Heart left ventricle (tissue), 16 donors: Measurements from ENCODE around the gene SCFD2. TPM values are rescaled to one million over a fixed set of nuclear protein-coding genes. Genes with fewer than 3 reads are reported as not detected.
A peak's percentile ranks its signal among the peaks of the same experiment; 100 is the strongest.

Experiments
- ATAC-seq, 4 donors: fragments of 200-7000 bp; cut with Tn5 transposase; one replicate each; pipeline ENCODE4 v1.9.1; 2020 to 2022; ENCODE audit warnings: moderate library complexity in 4 of 4, mild to moderate bottlenecking in 3 of 4, moderate number of reproducible peaks in 1 of 4
- DNase-seq, 5 donors: peaks; one replicate each; pipeline ENCODE4 v3.0.0-alpha.2; 2020
- H3K27ac ChIP-seq, 12 donors: fragments of 200-600 bp; sonication (generic) in 4 of 12; one replicate each; pipeline versions ENCODE4 v1.5.0 to v1.8.0; 2016 to 2022; ENCODE audit warnings: mild to moderate bottlenecking in 2 of 12
- H3K27me3 ChIP-seq, 9 donors: fragments of 200-600 bp; sonication (generic) in 2 of 9; one replicate each; pipeline versions ENCODE4 v1.5.1 to v1.8.0; 2016 to 2022; ENCODE audit warnings: mild to moderate bottlenecking in 3 of 9
- H3K36me3 ChIP-seq, 9 donors: fragments of 200-600 bp; sonication (generic) in 2 of 9; one replicate each; pipeline versions ENCODE4 v1.5.0 to v1.8.0; 2018 to 2022; ENCODE audit warnings: mild to moderate bottlenecking in 2 of 9
- H3K4me1 ChIP-seq, 12 donors: fragments of 200-600 bp; sonication (generic) in 4 of 12; one replicate each; pipeline versions ENCODE4 v1.5.0 to v1.8.0; 2016 to 2022; ENCODE audit warnings: mild to moderate bottlenecking in 3 of 12
- H3K4me3 ChIP-seq, 12 donors: fragments of 200-600 bp; sonication (generic) in 4 of 12; one replicate each; pipeline versions ENCODE4 v1.5.0 to v1.8.0; 2017 to 2022; ENCODE audit warnings: mild to moderate bottlenecking in 9 of 12, moderate library complexity in 4 of 12
- H3K9me3 ChIP-seq, 12 donors: fragments of 200-600 bp; sonication (generic) in 4 of 12; one replicate each; pipeline versions ENCODE4 v1.5.0 to v1.8.0; 2016 to 2022; ENCODE audit warnings: mild to moderate bottlenecking in 1 of 12
- CTCF ChIP-seq, 12 donors: fragments of 200-600 bp; sonication (generic) in 4 of 12; IDR thresholded peaks; one replicate each; pipeline versions ENCODE4 v1.5.0 to v1.8.0; 2018 to 2022; ENCODE audit warnings: antibody characterized with exemption in 12 of 12, mild to moderate bottlenecking in 5 of 12
- POLR2A ChIP-seq, 2 donors: fragments of 450-650 bp; IDR thresholded peaks; one replicate each; pipeline ENCODE4 v1.6.1; 2017; ENCODE audit warnings: antibody characterized with exemption in 2 of 2, mild to moderate bottlenecking in 2 of 2, moderate library complexity in 2 of 2
- WGBS, 4 donors: extraction: QIAGEN DNeasy Blood & Tissue Kit in 2 of 4; methylation state at CpG; one replicate each; pipeline versions ENCODE4 v1.1.5 to v1.1.7; 2013 to 2018; 5-methylcytosine and 5-hydroxymethylcytosine counted together
- intact Hi-C, 10 donors: fragments of 100-400 bp; cut with DNase I; formaldehyde crosslinking; loops; one replicate each; pipeline versions ENCODE4 v1.11.1 to v1.14.2; 2022
- polyA plus RNA-seq, 2 donors: library from polyadenylated mRNA; stranded (reverse); fragments of 200-250 nt; gene quantifications; one replicate each; pipeline ENCODE4 v1.2.3, GENCODE V29; 2013
- total RNA-seq, 9 donors: library from RNA; depleted of rRNA in 2 of 9; stranded (reverse); fragments of >200 nt in 2 of 9; fragmentation: NEBNext Ultra II Directional in 3 of 9; extraction: Animal tissue kit (Norgen Biotek cat#: 25700) in 3 of 9; gene quantifications; one replicate each; pipeline versions ENCODE4 v1.1.0 to v1.2.4, GENCODE V29; 2016 to 2023
- donor health status: ischemic (EF 13 %, LVEDD 7.1; RV severe dilation, severe dysfunction).
- donor health status: healthy with polysubstance abuse.
- donor health status: DM: no; HTN: yes; CAD: no.
- donor health status: DM: no; HTN: no; CAD: no.
- donor health status: ischemic (EF 25% LVEDD 6.9; RV normal size, moderate dysfunction).
- donor health status: ischemic (EF 25% LVEDD 5.7; RV mildly dilated, moderate dysfunction).
- donor health status: healthy.
- donor health status: DM: yes; HTN: yes; CAD: no.
- donor health status: ischemic (EF 35%, LVEDD 5.7; RV mildly dilated, moderate dysfunction).
- donor health status: nonischemic (EF 11% LVEDD 7.7; RV severe dilation, severe dysfunction).
- donor health status: DM: yes; HTN: yes; CAD: no.
- donor health status: PGD.
- donor health status: ischemic (EF 29% LVEDD 5.4; RV normal size, mild dysfunction).
- donor health status: nonischemic (EF 23%, LVEDD 6.1; RV moderate dilation, normal function).

The SCFD2 gene
- total and polyA plus RNA-seq, 11 donors, result 3.7 to 14.0 (median 9.8) TPM

DNA sequence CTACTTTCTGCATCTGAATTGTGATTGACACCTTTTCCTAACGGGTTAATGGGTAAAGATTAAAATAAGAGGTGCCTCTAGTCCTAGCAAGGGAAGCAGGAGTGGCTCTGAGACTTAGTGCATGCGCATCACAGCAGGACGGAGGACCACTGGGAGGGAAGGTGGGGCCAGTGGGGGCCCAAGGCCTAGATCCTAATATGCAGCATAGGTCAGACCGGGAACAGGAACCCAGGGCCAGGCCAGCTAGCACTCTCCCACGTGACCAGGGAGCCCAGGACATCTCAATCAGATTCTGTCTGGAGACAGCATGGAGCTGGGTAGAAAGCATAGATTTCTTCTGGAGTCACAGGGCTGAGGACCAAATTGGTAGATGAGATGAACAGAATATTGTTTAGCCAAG is 448.0 kb downstream of the SCFD2 start:
- intact Hi-C loops, result loop anchor here in 1 of 10 donors (5.0 kb wide), 1 partner anchor 41 kb away; no protein-coding TSS in a partner anchor
- 92 to 96% (median 95%) methylated on average over 4 to 5 of the region's 5 CpGs for WGBS, 4 donors

DNA sequence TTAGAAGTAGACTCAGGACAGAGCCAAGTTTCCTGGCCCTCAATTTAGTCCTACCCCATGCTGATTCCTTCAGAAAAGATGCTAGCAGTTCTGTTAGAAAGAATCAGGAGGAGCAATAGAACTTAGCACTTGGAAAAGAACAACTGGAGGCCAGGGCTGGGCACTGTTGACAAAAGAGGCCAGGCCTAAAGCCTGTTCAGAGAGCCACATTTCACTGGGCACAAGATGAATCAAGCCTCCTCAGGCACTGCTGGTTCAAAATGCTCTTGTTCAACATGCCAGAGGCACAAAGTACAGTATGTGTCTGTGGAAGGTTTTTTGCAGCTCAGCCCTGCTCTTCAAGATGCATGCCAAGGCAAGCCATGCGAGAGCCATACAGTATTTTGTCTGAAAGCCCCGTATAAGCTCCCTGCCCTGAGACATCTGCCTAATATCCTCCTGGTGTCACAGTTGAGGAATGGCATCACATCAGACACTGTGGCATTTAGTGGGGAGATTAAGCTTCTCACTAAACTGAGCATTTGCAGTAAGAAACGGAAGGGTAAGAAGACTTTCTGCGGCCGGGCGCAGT is 450.0 kb downstream of the SCFD2 start:
- no peak overlapping the region for H3K4me3 ChIP-seq
- no peaks in the 10 kb centered on the region for H3K9me3 ChIP-seq
- no peak overlapping the region for H3K27ac ChIP-seq
- no peaks in the 10 kb centered on the region for H3K36me3 ChIP-seq
- DNase-seq, result no peak
- TF ChIP-seq POLR2A (IDR thresholded peaks at IDR 0.05), result no peak
- TF ChIP-seq CTCF (IDR thresholded peaks at IDR 0.05), result no peak
- intact Hi-C loops, result loop anchor here in 1 of 10 donors (5.0 kb wide), 1 partner anchor 39 kb away; no protein-coding TSS in a partner anchor
- no peaks in the 10 kb centered on the region for H3K27me3 ChIP-seq
- ATAC-seq, result peak in 1 of 4 donors; percentile 15
- 86 to 93% (median 90%) methylated on average over 6 of the region's 6 CpGs for WGBS, 4 donors
- H3K4me1 ChIP-seq, result peaks cover 0 to 27% (median 12%) of the 10 kb centered on the region in 12 donors

More for the DNA sequence above, 448.0 kb downstream of the SCFD2 start:
- Histone ChIP-seq H3K27ac (no peak overlapping the region), H3K9me3 (no peaks in the 10 kb centered on the region), H3K4me1 (peaks cover 0 to 22% (median 11%) of the 10 kb centered on the region in 12 donors), H3K27me3 (no peaks in the 10 kb centered on the region), H3K4me3 (no peak overlapping the region), H3K36me3 (no peaks in the 10 kb centered on the region)
- no peak for DNase-seq
- no peak for ATAC-seq
- TF ChIP-seq CTCF (IDR thresholded peaks at IDR 0.05) (no peak), POLR2A (IDR thresholded peaks at IDR 0.05) (no peak)

DNA sequence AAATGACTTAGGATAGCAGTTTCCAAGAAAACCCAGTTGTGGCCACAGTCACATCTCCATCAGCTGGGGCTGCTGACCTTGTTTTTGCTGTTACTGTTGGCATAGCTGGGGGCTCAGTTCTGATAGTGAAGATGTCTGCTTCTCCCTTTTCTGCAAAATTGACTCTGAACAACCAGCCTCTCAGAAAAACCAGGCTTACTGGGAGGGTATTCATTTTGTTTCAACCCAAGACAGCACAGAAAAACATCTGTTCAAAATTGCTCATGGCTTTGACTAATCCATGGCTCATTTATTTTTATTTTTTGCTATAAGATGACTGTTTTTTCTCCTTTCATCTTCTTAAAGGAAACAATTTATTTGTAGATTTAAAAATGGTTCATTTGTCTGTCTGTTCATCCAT is 450.7 kb downstream of the SCFD2 start:
- no peaks in the 10 kb centered on the region for H3K27me3 ChIP-seq
- H3K36me3 ChIP-seq, result no peaks in the 10 kb centered on the region
- H3K27ac ChIP-seq, result no peak overlapping the region
- DNase-seq (no peak), ATAC-seq (no peak)
- H3K4me3 ChIP-seq, result no peak overlapping the region
- peaks cover 0 to 27% (median 12%) of the 10 kb centered on the region in 12 donors for H3K4me1 ChIP-seq
- TF ChIP-seq POLR2A (IDR thresholded peaks at IDR 0.05), result no peak
- TF ChIP-seq CTCF (IDR thresholded peaks at IDR 0.05), result no peak
- no peaks in the 10 kb centered on the region for H3K9me3 ChIP-seq
- intact Hi-C loops, result loop anchor here in 1 of 10 donors (5.0 kb wide), 1 partner anchor 38 kb away; no protein-coding TSS in a partner anchor

DNA sequence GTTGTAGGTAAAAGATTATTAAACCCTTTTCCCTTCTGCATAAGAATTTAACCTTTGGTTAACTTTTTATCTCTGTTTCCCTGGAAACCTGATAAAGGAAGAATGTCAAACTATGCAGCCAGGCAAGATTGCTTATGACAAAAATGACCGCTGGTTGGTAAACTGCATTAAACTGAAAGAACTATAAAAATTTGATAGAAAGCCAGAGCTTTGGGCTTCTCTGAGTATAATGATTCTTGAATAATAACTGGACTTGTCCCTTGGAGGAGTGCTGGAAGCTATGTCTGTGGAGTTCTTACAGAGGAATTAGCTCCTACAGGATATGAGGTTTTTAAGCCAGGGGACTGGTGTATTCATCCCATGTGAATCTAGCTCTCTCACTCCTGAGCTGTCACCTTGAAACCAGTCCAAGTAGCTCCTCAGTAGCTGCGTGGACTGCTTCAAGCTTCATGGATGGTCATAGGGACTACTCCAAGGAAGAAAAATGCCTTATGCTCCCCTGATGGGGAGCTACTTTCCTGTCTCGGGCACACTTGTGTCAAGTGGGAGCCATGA is 451.7 kb downstream of the SCFD2 start:
- TF ChIP-seq POLR2A (IDR thresholded peaks at IDR 0.05) (no peak), CTCF (IDR thresholded peaks at IDR 0.05) (no peak)
- no peaks in the 10 kb centered on the region for H3K27me3 ChIP-seq
- ATAC-seq (peak; percentile 40 to 69 (median 68)), DNase-seq (no peak)
- WGBS, 4 donors, result 36 to 41% (median 37%) methylated on average over 3 of the region's 3 CpGs
- H3K27ac ChIP-seq, result peak overlapping the region in 7 of 12 donors; percentile 22 to 61 (median 53)
- no peaks in the 10 kb centered on the region for H3K36me3 ChIP-seq
- H3K4me3 ChIP-seq, result no peak overlapping the region
- H3K9me3 ChIP-seq, result no peaks in the 10 kb centered on the region
- intact Hi-C loops, result loop anchor here in 3 of 10 donors (5.0 kb wide), 3 partner anchors 37 to 68 kb away; no protein-coding TSS in a partner anchor
- peaks cover 0 to 27% (median 12%) of the 10 kb centered on the region in 12 donors for H3K4me1 ChIP-seq
